T-helper 2 cell (primary cell): ENCODE measurements around the gene ZNF674.

Experiments
- DNase-seq, 5 experiments: peaks; one replicate each; pipeline versions ENCODE4 v3.0.0 to v3.0.0-alpha.2; 2012 to 2022
- total RNA-seq, 2 donors: gene quantifications; one replicate each; lab custom pipeline; 2026; lab: John Stamatoyannopoulos, UW

ZNF674 gene
- 0.62 to 7.6 reads per million in 2 donors for total RNA-seq

- DNase-seq, result peak; percentile 85 to 95 (median 91)
Measured at GRCh38 chrX:46545111-46546005, at the start of gene ZNF674. Gene ZNF674, minus strand, starts transcription at chrX:46545421. Its CDS starts 3,334 bp downstream, at chrX:46542087.

GRCh38 chrX:46589977-46590723, 44.9 kb upstream of the ZNF674 start:
- DNase-seq, result peak in 1 of 5 experiments; percentile 47

- peak in 3 of 5 experiments; percentile 10 to 63 (median 12) for DNase-seq
Measured at GRCh38 chrX:46588263-46588662, 43.0 kb upstream of the ZNF674 start.

GRCh38 chrX:46587753-46588171, 42.5 kb upstream of the ZNF674 start:
- DNase-seq, result no peak

GRCh38 chrX:46587158-46587557, 41.9 kb upstream of the ZNF674 start:
- peak in 1 of 5 experiments; percentile 64 for DNase-seq

GRCh38 chrX:46584736-46585135, 39.5 kb upstream of the ZNF674 start:
- DNase-seq, result no peak

- no peak for DNase-seq
Measured at GRCh38 chrX:46582966-46583365, 37.7 kb upstream of the ZNF674 start.

- DNase-seq, result no peak
Measured at GRCh38 chrX:46582325-46582724, 37.1 kb upstream of the ZNF674 start.

GRCh38 chrX:46580613-46581012, 35.4 kb upstream of the ZNF674 start:
- DNase-seq, result no peak

GRCh38 chrX:46579250-46579649, 34.0 kb upstream of the ZNF674 start:
- DNase-seq, result no peak

- DNase-seq, result no peak
Measured at GRCh38 chrX:46577221-46578005, 32.2 kb upstream of the ZNF674 start.

GRCh38 chrX:46576458-46576857, 31.2 kb upstream of the ZNF674 start:
- no peak for DNase-seq

GRCh38 chrX:46575991-46576392, 30.8 kb upstream of the ZNF674 start:
- DNase-seq, result peak in 1 of 5 experiments; percentile 22

GRCh38 chrX:46575586-46575985, 30.4 kb upstream of the ZNF674 start:
- DNase-seq, result no peak

GRCh38 chrX:46574774-46575381, 29.7 kb upstream of the ZNF674 start:
- peak in 3 of 5 experiments; percentile 11 to 79 (median 36) for DNase-seq

- DNase-seq, result peak; percentile 33 to 90 (median 64)
Measured at GRCh38 chrX:46573892-46574773, 28.9 kb upstream of the ZNF674 start.

GRCh38 chrX:46573331-46573891, 28.2 kb upstream of the ZNF674 start, which contains the start of gene CHST7:
Gene CHST7, plus strand, starts transcription at chrX:46573765. Its CDS starts 167 bp downstream, at chrX:46573932.
- DNase-seq, result peak; percentile 30 to 78 (median 47)

GRCh38 chrX:46572340-46572936, 27.2 kb upstream of the ZNF674 start:
- DNase-seq, result peak in 3 of 5 experiments; percentile 15 to 75 (median 46)

- DNase-seq, result no peak
Measured at GRCh38 chrX:46571423-46572339, 26.5 kb upstream of the ZNF674 start.
